Loucy (cell line): Measurements from ENCODE around the gene DLGAP1.

ENCODE experiments used
- EZH2phosphoT487 ChIP-seq: fragments of 200-600 bp; IDR thresholded peaks from 2 replicates; pipeline ENCODE4 v1.6.1; 2018; ENCODE audit warnings: antibody characterized with exemption, mild to moderate bottlenecking, moderate library complexity, borderline replicate concordance
- TF ChIP-seq, protein P1 (sequence below): fragments of 200-600 bp; sonication (generic); conservative IDR thresholded peaks from 2 replicates; pipeline ENCODE4 v1.5.1; 2014; ENCODE audit warnings: mild to moderate bottlenecking, antibody characterized with exemption, low read length

DNA sequence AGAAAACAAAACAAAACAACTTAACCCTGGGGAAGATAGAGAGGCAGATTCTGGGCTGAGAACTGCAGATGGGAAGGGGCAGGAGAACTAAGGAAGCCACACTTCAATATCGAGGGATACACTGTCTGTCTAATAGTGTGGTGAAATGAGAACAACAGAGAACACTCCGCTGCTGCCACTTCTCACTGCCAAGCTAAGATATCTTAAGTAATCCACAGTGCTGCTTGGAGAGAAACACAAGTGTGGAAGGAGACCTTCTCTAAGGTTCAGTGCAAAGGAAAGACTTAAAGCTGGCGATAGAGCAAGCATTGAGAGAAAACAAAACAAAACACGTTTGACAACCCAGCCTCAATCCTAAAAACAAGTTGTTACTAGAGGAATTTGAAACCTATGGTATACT lies 37.4 kb downstream of the DLGAP1 start:
- TF ChIP-seq, protein P1, sequence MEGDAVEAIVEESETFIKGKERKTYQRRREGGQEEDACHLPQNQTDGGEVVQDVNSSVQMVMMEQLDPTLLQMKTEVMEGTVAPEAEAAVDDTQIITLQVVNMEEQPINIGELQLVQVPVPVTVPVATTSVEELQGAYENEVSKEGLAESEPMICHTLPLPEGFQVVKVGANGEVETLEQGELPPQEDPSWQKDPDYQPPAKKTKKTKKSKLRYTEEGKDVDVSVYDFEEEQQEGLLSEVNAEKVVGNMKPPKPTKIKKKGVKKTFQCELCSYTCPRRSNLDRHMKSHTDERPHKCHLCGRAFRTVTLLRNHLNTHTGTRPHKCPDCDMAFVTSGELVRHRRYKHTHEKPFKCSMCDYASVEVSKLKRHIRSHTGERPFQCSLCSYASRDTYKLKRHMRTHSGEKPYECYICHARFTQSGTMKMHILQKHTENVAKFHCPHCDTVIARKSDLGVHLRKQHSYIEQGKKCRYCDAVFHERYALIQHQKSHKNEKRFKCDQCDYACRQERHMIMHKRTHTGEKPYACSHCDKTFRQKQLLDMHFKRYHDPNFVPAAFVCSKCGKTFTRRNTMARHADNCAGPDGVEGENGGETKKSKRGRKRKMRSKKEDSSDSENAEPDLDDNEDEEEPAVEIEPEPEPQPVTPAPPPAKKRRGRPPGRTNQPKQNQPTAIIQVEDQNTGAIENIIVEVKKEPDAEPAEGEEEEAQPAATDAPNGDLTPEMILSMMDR, result no peak
- no peak for TF ChIP-seq EZH2phosphoT487
